CD4-positive, alpha-beta T cell treated with Interleukin-15 for 4 hours (primary cell): ENCODE measurements around the gene AMH.

ENCODE experiments used
- DNase-seq: peaks from one replicate; pipeline ENCODE4 v3.0.0-alpha.2; 2020; ENCODE audit warnings: low spot score

The AMH gene

GRCh38 chr19:2287585-2288337 lies 38.6 kb downstream of the AMH start:
- no peak for DNase-seq

- DNase-seq, result no peak
Measured at GRCh38 chr19:2288338-2288817, 39.3 kb downstream of the AMH start.

GRCh38 chr19:2288818-2289713 lies 39.9 kb downstream of the AMH start:
- no peak for DNase-seq

- DNase-seq, result peak; percentile 38
Measured at GRCh38 chr19:2289714-2290435, 40.8 kb downstream of the AMH start.

GRCh38 chr19:2290441-2291184 lies 41.5 kb downstream of the AMH start:
- no peak for DNase-seq

GRCh38 chr19:2291185-2291751 lies 42.1 kb downstream of the AMH start:
- no peak for DNase-seq

GRCh38 chr19:2294687-2295335 lies 45.7 kb downstream of the AMH start:
- DNase-seq, result no peak

GRCh38 chr19:2296141-2296540 lies 47.0 kb downstream of the AMH start:
- no peak for DNase-seq

GRCh38 chr19:2300533-2300932 lies 51.4 kb downstream of the AMH start:
- no peak for DNase-seq
